Stomach (tissue), 9 donors: ENCODE data around the gene FUCA2. TPM values are rescaled to one million over a fixed set of nuclear protein-coding genes. Genes with fewer than 3 reads are reported as not detected.
"Not testable (repeated sequence)": the region's sequence is repeated elsewhere in the genome, so short reads cannot be mapped to it uniquely, and the experiment has no call there.

Source experiments
- DNase-seq, 2 donors: peaks; one replicate each; pipeline versions ENCODE4 v3.0.0 to v3.0.0-alpha.2; 2013 to 2019
- H3K27ac ChIP-seq, 5 donors: fragments of 200-600 bp in 4 of 5; sonication (generic) in 4 of 5; one replicate each; pipeline ENCODE4 v1.5.1; 2013 to 2019; ENCODE audit warnings: mild to moderate bottlenecking in 1 of 5, moderate library complexity in 1 of 5
- H3K27me3 ChIP-seq, 3 donors: fragments of 200-600 bp; sonication (generic); one replicate each; pipeline ENCODE4 v1.5.1; 2017 to 2019; ENCODE audit warnings: mixed run types in 1 of 3
- H3K36me3 ChIP-seq, 4 donors: fragments of 200-600 bp; sonication (generic); 1 replicate in 3 of 4; 2 replicates in 1 of 4; pipeline ENCODE4 v1.5.1; 2016 to 2019
- H3K4me1 ChIP-seq, 4 donors: fragments of 200-600 bp; sonication (generic); one replicate each; pipeline ENCODE4 v1.5.1; 2016 to 2019
- H3K4me3 ChIP-seq, 4 donors: fragments of 200-600 bp; sonication (generic) in 3 of 4; one replicate each; pipeline ENCODE4 v1.5.1; 2016 to 2019; ENCODE audit warnings: mild to moderate bottlenecking in 1 of 4
- H3K9me3 ChIP-seq, 4 donors: fragments of 200-600 bp; sonication (generic); one replicate each; pipeline ENCODE4 v1.5.1; 2016 to 2019
- CTCF ChIP-seq, 7 experiments: fragments of 450-650 bp in 4 of 7; fragments of 200-600 bp in 3 of 7; sonication (generic) in 3 of 7; IDR thresholded peaks; one replicate each; pipeline ENCODE4 v1.5.1; 2016 to 2019; ENCODE audit warnings: antibody characterized with exemption in 7 of 7, control low read depth in 2 of 7, mild to moderate bottlenecking in 1 of 7
- EP300 ChIP-seq: sonication (generic); formaldehyde crosslinking; IDR thresholded peaks from one replicate; pipeline ENCODE4 v1.6.1; 2017; ENCODE audit warnings: antibody characterized with exemption
- POLR2A ChIP-seq, 4 donors: fragments of 450-650 bp; IDR thresholded peaks; one replicate each; pipeline ENCODE4 v1.6.1; 2016; ENCODE audit warnings: antibody characterized with exemption in 4 of 4, control low read depth in 2 of 4, mild to moderate bottlenecking in 1 of 4, moderate library complexity in 1 of 4
- POLR2AphosphoS5 ChIP-seq, 3 donors: sonication (generic); formaldehyde crosslinking; IDR thresholded peaks; one replicate each; pipeline ENCODE4 v1.6.1; 2016; ENCODE audit warnings: antibody characterized with exemption in 3 of 3
- WGBS, 5 donors: extraction: QIAGEN DNeasy Blood & Tissue Kit in 3 of 5; methylation state at CpG; one replicate each; pipeline versions ENCODE4 v1.1.5 to v1.1.7; 2013 to 2018; 5-methylcytosine and 5-hydroxymethylcytosine counted together
- intact Hi-C: fragments of 100-400 bp; cut with DNase I; formaldehyde crosslinking; loops from one replicate; pipeline ENCODE4 v1.15.1; 2023; ENCODE audit warnings: low total_unique reads
- polyA plus RNA-seq, 3 donors: library from polyadenylated mRNA; stranded (reverse); fragments of 200-250 nt; gene quantifications; one replicate each; pipeline ENCODE4 v1.2.3, GENCODE V29; 2013
- total RNA-seq, 5 donors: library from RNA; depleted of rRNA; stranded (reverse); fragments of >200 nt; gene quantifications; one replicate each; pipeline versions ENCODE4 v1.1.0 to v1.2.3, GENCODE V29; 2014 to 2016
- donor health status: healthy with polysubstance abuse.
- donor health status: Bipolar disorder and iron deficiency.
- donor health status: healthy.

The FUCA2 gene
- total and polyA plus RNA-seq, 8 donors = 12.9 to 53.8 (median 25.7) TPM

DNA sequence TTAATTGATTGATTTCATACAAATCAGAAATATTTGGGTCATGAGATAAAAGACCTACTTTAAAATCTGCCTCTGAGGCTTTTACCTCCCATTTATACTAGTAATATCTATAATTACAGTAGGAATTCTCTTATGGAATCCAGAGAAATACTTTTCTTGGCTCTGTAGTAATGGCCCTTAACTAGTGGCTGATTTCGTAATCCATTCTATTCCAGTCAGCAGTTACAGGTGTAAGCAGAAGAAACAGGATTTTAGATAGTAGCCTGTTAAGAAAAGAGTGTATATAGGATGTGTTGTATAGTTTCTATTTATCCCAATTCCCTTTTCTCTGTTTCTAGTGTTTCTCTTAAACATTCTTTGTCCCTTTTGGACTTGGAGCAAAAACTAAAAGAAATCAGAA, 39.7 kb downstream of the FUCA2 start:
- Histone ChIP-seq H3K4me1 (no peaks in the 10 kb centered on the region), H3K27ac (no peak overlapping the region), H3K4me3 (no peak overlapping the region), H3K36me3 (peaks cover 0 to 64% (median 59%) of the 10 kb centered on the region in 4 donors), H3K9me3 (no peaks in the 10 kb centered on the region), H3K27me3 (no peaks in the 10 kb centered on the region)
- DNase-seq = no peak
- 94 to 100% (median 98%) methylated on average over 1 of the region's 1 CpG for WGBS, 5 donors
- TF ChIP-seq POLR2AphosphoS5 (IDR thresholded peaks at IDR 0.05) = no peak
- no peak for TF ChIP-seq CTCF (IDR thresholded peaks at IDR 0.05)
- intact Hi-C loops = no loop called here

DNA sequence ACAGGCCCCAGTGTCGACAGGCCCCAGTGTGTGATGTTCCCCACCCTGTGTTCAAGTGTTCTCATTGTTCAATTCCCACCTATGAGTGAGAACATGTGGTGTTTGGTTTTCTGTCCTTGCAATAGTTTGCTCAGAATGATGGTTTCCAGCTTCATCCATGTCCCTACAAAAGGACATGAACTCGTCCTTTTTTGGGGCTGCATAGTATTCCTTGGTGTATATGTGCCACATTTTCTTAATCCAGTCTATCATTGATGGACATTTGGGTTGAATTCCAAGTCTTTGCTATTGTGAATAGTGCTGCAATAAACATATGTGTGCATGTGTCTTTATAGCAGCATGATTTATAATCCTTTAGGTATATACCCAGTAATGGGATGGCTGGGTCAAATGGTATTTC, 42.7 kb downstream of the FUCA2 start:
- H3K36me3 ChIP-seq = peaks cover 0 to 48% (median 44%) of the 10 kb centered on the region in 4 donors
- H3K27me3 ChIP-seq, H3K4me3 ChIP-seq, H3K9me3 ChIP-seq, H3K4me1 ChIP-seq, H3K27ac ChIP-seq, intact Hi-C loops, DNase-seq: not testable (repeated sequence)
- 79 to 96% (median 88%) methylated on average over 2 of the region's 2 CpGs for WGBS, 5 donors

DNA sequence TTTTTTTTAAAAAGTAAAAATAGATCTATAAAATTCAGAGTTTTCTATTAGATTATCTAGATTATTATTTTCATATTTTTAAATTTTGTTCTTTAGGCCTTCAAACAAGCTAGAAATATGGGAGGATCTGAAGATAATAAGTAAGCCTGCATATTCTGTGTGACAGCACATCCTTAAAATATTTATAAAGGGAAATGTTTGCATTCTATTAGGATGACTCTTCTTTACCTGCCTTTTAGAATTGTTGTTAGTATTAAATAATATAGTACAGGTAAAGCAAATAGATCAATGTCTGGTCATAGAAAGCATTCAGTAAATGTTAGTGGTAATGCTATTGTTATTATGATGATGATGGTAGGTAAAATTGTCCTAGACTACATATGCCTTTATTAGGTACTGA, 43.5 kb downstream of the FUCA2 start:
- Histone ChIP-seq H3K27me3 (no peaks in the 10 kb centered on the region), H3K4me1 (no peaks in the 10 kb centered on the region), H3K9me3 (no peaks in the 10 kb centered on the region), H3K27ac (no peak overlapping the region), H3K4me3 (no peak overlapping the region), H3K36me3 (peaks cover 0 to 48% (median 45%) of the 10 kb centered on the region in 4 donors)
- intact Hi-C loops = no loop called here
- TF ChIP-seq EP300 (no peak), POLR2AphosphoS5 (IDR thresholded peaks at IDR 0.05) (no peak), POLR2A (IDR thresholded peaks at IDR 0.05) (no peak), CTCF (IDR thresholded peaks at IDR 0.05) (no peak)
- DNase-seq = no peak

DNA sequence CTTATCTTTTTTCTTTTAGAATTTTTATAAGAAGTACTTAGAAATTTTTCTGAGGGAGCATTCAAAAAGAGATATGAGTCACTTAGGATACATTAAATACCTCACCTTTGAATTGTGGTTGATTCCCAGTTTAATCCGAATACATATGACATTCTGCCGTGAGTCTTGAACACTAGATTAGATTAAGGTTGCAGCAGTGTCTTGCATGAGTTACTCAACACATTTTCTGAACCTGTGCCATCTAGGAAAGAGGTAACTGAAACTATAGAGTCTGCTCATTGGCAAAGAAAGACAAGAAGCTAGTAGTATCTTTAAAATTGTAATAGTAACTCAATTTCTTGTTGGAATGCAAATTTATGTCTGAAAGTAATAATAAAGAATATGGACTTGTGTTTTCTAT, 46.0 kb downstream of the FUCA2 start:
- intact Hi-C loops = no loop called here
- Histone ChIP-seq H3K27me3 (no peaks in the 10 kb centered on the region), H3K27ac (no peak overlapping the region), H3K36me3 (peaks cover 0 to 48% (median 47%) of the 10 kb centered on the region in 4 donors), H3K9me3 (no peaks in the 10 kb centered on the region), H3K4me3 (no peak overlapping the region), H3K4me1 (no peaks in the 10 kb centered on the region)
- DNase-seq = no peak
- WGBS, 5 donors = 62 to 76% (median 63%) methylated on average over 2 of the region's 2 CpGs
- TF ChIP-seq POLR2A (IDR thresholded peaks at IDR 0.05) (no peak), CTCF (IDR thresholded peaks at IDR 0.05) (no peak), EP300 (no peak), POLR2AphosphoS5 (IDR thresholded peaks at IDR 0.05) (no peak)

GRCh38 chr6:143457563-143458359, 53.8 kb downstream of the FUCA2 start:
- H3K4me1 ChIP-seq = peaks cover 0 to 46% (median 16%) of the 10 kb centered on the region in 4 donors
- DNase-seq = peak in 1 of 2 donors; percentile 78
- intact Hi-C loops = no loop called here
- peaks cover 0 to 34% (median 27%) of the 10 kb centered on the region in 4 donors for H3K36me3 ChIP-seq
- WGBS, 5 donors = 33 to 61% (median 49%) methylated on average over 2 of the region's 2 CpGs
- H3K4me3 ChIP-seq = no peak overlapping the region
- TF ChIP-seq EP300 (no peak), POLR2A (IDR thresholded peaks at IDR 0.05) (no peak), POLR2AphosphoS5 (IDR thresholded peaks at IDR 0.05) (no peak), CTCF (IDR thresholded peaks at IDR 0.05) (no peak)
- H3K27me3 ChIP-seq = no peaks in the 10 kb centered on the region
- H3K9me3 ChIP-seq = no peaks in the 10 kb centered on the region
- peak overlapping the region in 4 of 5 donors; percentile 14 to 75 (median 56) for H3K27ac ChIP-seq
